Measurements from ENCODE around the gene KCNG1.
"Not testable (repeated sequence)": the region's sequence is repeated elsewhere in the genome, so short reads cannot be mapped to it uniquely, and the experiment has no call there.

KCNG1 gene

GRCh38 chr20:51022803-51023616, at the start of gene KCNG1:
KCNG1 (minus strand) TSS chr20:51023107; CDS start chr20:51010338, 12,769 bp downstream.
- peak in 42 of 56 donors; percentile 11 to 75 (median 44) for DNase-seq

- no peak for DNase-seq
Measured at GRCh38 chr20:51070621-51071020, 47.7 kb upstream of the KCNG1 start.

GRCh38 chr20:51067792-51068191, 44.9 kb upstream of the KCNG1 start:
- no peak for DNase-seq

- no peak for DNase-seq
Measured at GRCh38 chr20:51065615-51066014, 42.7 kb upstream of the KCNG1 start.

- no peak for DNase-seq
Measured at GRCh38 chr20:51064137-51064536, 41.2 kb upstream of the KCNG1 start.

- no peak for DNase-seq
Measured at GRCh38 chr20:51062065-51062464, 39.2 kb upstream of the KCNG1 start.

- DNase-seq, result no peak
Measured at GRCh38 chr20:51061418-51062045, 38.6 kb upstream of the KCNG1 start.

GRCh38 chr20:51060301-51060700, 37.4 kb upstream of the KCNG1 start:
- DNase-seq, result no peak

GRCh38 chr20:51059862-51060261, 37.0 kb upstream of the KCNG1 start:
- no peak for DNase-seq

- DNase-seq, result no peak
Measured at GRCh38 chr20:51058017-51058416, 35.1 kb upstream of the KCNG1 start.

GRCh38 chr20:51054233-51054632, 31.3 kb upstream of the KCNG1 start:
- no peak for DNase-seq

- DNase-seq, result no peak
Measured at GRCh38 chr20:51050531-51051075, 27.7 kb upstream of the KCNG1 start.

GRCh38 chr20:51046021-51046985, 23.4 kb upstream of the KCNG1 start:
- DNase-seq, result no peak

GRCh38 chr20:51045492-51045891, 22.6 kb upstream of the KCNG1 start:
- not testable (repeated sequence) for DNase-seq

- DNase-seq, result no peak
Measured at GRCh38 chr20:51044796-51045195, 21.9 kb upstream of the KCNG1 start.

- DNase-seq, result no peak
Measured at GRCh38 chr20:51043811-51044210, 20.9 kb upstream of the KCNG1 start.

GRCh38 chr20:51042657-51043247, 19.8 kb upstream of the KCNG1 start:
- DNase-seq, result no peak

GRCh38 chr20:51042064-51042463, 19.2 kb upstream of the KCNG1 start:
- DNase-seq, result no peak

- peak in 37 of 56 donors; percentile 12 to 71 (median 41) for DNase-seq
Measured at GRCh38 chr20:51037532-51038115, 14.7 kb upstream of the KCNG1 start.

- no peak for DNase-seq
Measured at GRCh38 chr20:51036827-51037531, 14.1 kb upstream of the KCNG1 start.

Data from amygdala (tissue), 56 donors.